A549 (cell line): ENCODE data around the gene SLC6A18. TPM values are rescaled to one million over a fixed set of nuclear protein-coding genes. Genes with fewer than 3 reads are reported as not detected.

ENCODE experiments used
- ATAC-seq, 2 experiments: fragments of 200-7000 bp in 1 of 2; fragments of >200 bp in 1 of 2; cut with Nextera tagmentation in 1 of 2; cut with Tn5 transposase in 1 of 2; 3 replicates each; pipeline versions ENCODE4 v1.8.0 to v1.9.1; 2018 to 2020; ENCODE audit warnings: mild to moderate bottlenecking in 1 of 2, moderate library complexity in 1 of 2
- CTCF ChIA-PET: fragments of 300-600 bp; sonication (Branson Sonifier 250); formaldehyde crosslinking; extraction: SDS; loops from one replicate; lab custom pipeline; 2021; ENCODE audit warnings: antibody characterized with exemption, inconsistent platforms; lab: Yijun Ruan, JAX
- POLR2A ChIA-PET: fragments of 350-600 bp; formaldehyde crosslinking; extraction: SDS; loops from one replicate; lab custom pipeline; 2021; ENCODE audit warnings: antibody characterized with exemption, inconsistent platforms; lab: Yijun Ruan, JAX
- DNase-seq, 2 experiments: peaks; one replicate each; pipeline versions ENCODE4 v3.0.0 to v3.0.0-alpha.2; 2011 to 2016; ENCODE audit warnings: low read depth in 1 of 2, low spot score in 1 of 2
- FAIRE-seq: peaks from 2 replicates; lab custom pipeline; 2011; peaks lifted over from hg19 to GRCh38; lab: Jason Lieb, UNC
- H3K27ac ChIP-seq, 2 experiments: fragments of >200 bp; sonication (Bioruptor Twin); formaldehyde crosslinking; 3 replicates each; pipeline ENCODE4 v1.5.1; 2016 to 2017
- H3K4me1 ChIP-seq: fragments of >200 bp; sonication (Bioruptor Twin); formaldehyde crosslinking; 3 replicates; pipeline ENCODE4 v1.6.1; 2016
- H3K4me2 ChIP-seq: fragments of >200 bp; sonication (Bioruptor Twin); formaldehyde crosslinking; 3 replicates; pipeline ENCODE4 v1.6.1; 2016
- H3K4me3 ChIP-seq: fragments of >200 bp; sonication (Bioruptor Twin); formaldehyde crosslinking; 3 replicates; pipeline ENCODE4 v1.5.1; 2016
- H3K9me3 ChIP-seq: fragments of >200 bp; sonication (Bioruptor Twin); formaldehyde crosslinking; 3 replicates; pipeline ENCODE4 v1.6.1; 2016
- CBX2 ChIP-seq: fragments of 200-600 bp; sonication (generic); IDR thresholded peaks from 2 replicates; pipeline ENCODE4 v1.6.1; 2016; ENCODE audit warnings: low read depth, mild to moderate bottlenecking, borderline replicate concordance
- CBX8 ChIP-seq: fragments of 200-600 bp; sonication (generic); IDR thresholded peaks from 2 replicates; pipeline ENCODE4 v1.6.1; 2016
- CEBPB ChIP-seq, 2 experiments: fragments of >200 bp in 1 of 2; sonication (Bioruptor Twin) in 1 of 2; formaldehyde crosslinking in 1 of 2; IDR thresholded peaks; 2 replicates each; pipeline ENCODE4 v1.6.1; 2012 to 2016
- EHMT2 ChIP-seq: fragments of 200-600 bp; sonication (generic); IDR thresholded peaks from 2 replicates; pipeline ENCODE4 v1.6.1; 2016; ENCODE audit warnings: antibody characterized with exemption, low read depth, mild to moderate bottlenecking, moderate library complexity
- FOSB ChIP-seq: fragments of 250-450 bp; sonication (Bioruptor Pico); IDR thresholded peaks from 2 replicates; pipeline ENCODE4 v1.5.0; 2020; ENCODE audit warnings: mild to moderate bottlenecking, moderate library complexity
- FOSL2 ChIP-seq, 2 experiments: fragments of 450-650 bp in 1 of 2; fragments of >200 bp in 1 of 2; sonication (Bioruptor Twin) in 1 of 2; formaldehyde crosslinking; IDR thresholded peaks; 2 replicates each; pipeline versions ENCODE4 v1.5.0 to v1.6.1; 2016 to 2020; ENCODE audit warnings: mild to moderate bottlenecking in 1 of 2, moderate library complexity in 1 of 2
- HOXB5 ChIP-seq: fragments of 250-450 bp; sonication (Bioruptor Pico); IDR thresholded peaks from 2 replicates; pipeline ENCODE4 v1.5.0; 2020; ENCODE audit warnings: mild to moderate bottlenecking, moderate library complexity
- MAZ ChIP-seq: fragments of 150-350 bp; IDR thresholded peaks from 2 replicates; pipeline ENCODE4 v1.6.1; 2014; ENCODE audit warnings: antibody characterized with exemption, low read depth, low read length, borderline replicate concordance
- NR3C1 ChIP-seq: fragments of >200 bp; sonication (Bioruptor Twin); formaldehyde crosslinking; IDR thresholded peaks from 3 replicates; pipeline ENCODE4 v1.6.1; 2017
- PHF8 ChIP-seq: fragments of 200-600 bp; sonication (generic); IDR thresholded peaks from 2 replicates; pipeline ENCODE4 v1.6.1; 2016; ENCODE audit warnings: low read depth, mild to moderate bottlenecking, antibody characterized with exemption, moderate library complexity, borderline replicate concordance
- POLR2AphosphoS2 ChIP-seq: conservative IDR thresholded peaks from 2 replicates; pipeline ENCODE4 v1.6.1; 2012; ENCODE audit warnings: low read length, improper control_type of control experiment, inconsistent platforms
- SMC3 ChIP-seq: fragments of >200 bp; sonication (Bioruptor Twin); formaldehyde crosslinking; IDR thresholded peaks from 3 replicates; pipeline ENCODE4 v1.6.1; 2018; ENCODE audit warnings: inconsistent platforms
- ZFP36 ChIP-seq: fragments of 450-650 bp; IDR thresholded peaks from 2 replicates; pipeline ENCODE4 v1.6.1; 2014; ENCODE audit warnings: borderline replicate concordance; ENCODE audit not compliant: partially characterized antibody
- WGBS: methylation state at CpG from one replicate; pipeline ENCODE4 v1.1.6; 2017; ENCODE audit errors: missing lambda C conversion rate; 5-methylcytosine and 5-hydroxymethylcytosine counted together
- polyA plus RNA-seq, 4 experiments: library from polyadenylated mRNA; depleted of rRNA in 3 of 4; stranded (reverse); fragments of >200 nt; fragmentation: RNase III in 1 of 4; extraction: RNeasy Plus Mini Kit Qiagen cat#74134 plus additional on column Dnase treatment in 1 of 4; gene quantifications; 2 replicates in 3 of 4; 3 replicates in 1 of 4; pipeline ENCODE4 v1.2.3, GENCODE V29; 2011 to 2017
- TF ChIP-seq, protein P1 (sequence below): fragments of >200 bp; sonication (Bioruptor Twin); formaldehyde crosslinking; IDR thresholded peaks from 2 replicates; pipeline ENCODE4 v1.6.1; 2016
- TF ChIP-seq, protein P2 (sequence below): fragments of >200 bp; sonication (Bioruptor Twin); formaldehyde crosslinking; IDR thresholded peaks from 3 replicates; pipeline ENCODE4 v1.6.1; 2016
- TF ChIP-seq, protein P3 (sequence below): fragments of 150-350 bp; IDR thresholded peaks from 2 replicates; pipeline ENCODE4 v1.6.1; 2014; ENCODE audit warnings: low read depth, mild to moderate bottlenecking, low read length
- TF ChIP-seq, protein P4 (sequence below): fragments of 250-450 bp; sonication (Bioruptor Pico); IDR thresholded peaks from 2 replicates; pipeline ENCODE4 v1.5.0; 2021; ENCODE audit warnings: mild to moderate bottlenecking, moderate library complexity, borderline replicate concordance

The SLC6A18 gene
- polyA plus RNA-seq, 2 of the 4 experiments (the other 2 are of a cell fraction) = not detected

DNA sequence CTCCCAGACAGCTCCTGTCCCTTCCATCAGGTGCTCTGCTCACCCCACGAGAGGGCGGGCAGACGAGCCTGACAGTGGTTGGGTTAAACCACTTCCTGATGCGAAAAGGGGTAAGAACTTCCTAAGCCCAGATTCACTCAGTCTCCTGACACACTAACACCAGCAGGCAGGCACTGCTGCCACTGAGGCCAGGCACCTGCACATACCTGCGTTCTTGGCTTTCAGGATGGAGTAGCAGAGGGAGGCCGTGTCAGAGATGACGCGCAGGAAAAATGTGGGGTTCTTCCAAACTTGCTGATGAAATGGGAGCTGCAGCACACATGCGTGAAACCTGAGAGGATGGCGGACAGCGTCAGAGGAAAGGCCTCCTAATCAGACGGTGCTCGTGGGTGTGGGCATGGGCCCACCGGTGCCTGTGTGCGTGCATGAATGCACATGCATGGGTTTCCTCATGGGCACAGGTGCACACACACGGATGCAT is 29.9 kb downstream of the SLC6A18 start:
- ChIA-PET POLR2A (no interaction called here), CTCF (interaction anchor here (0.7 to 1.8 kb wide), 3 partner anchors 60 to 125 kb away, joined by 3 to 4 read pairs (median 3); no protein-coding TSS in a partner anchor)
- ATAC-seq = no peak; a peak in 1 of 6 replicates
- no peaks in the 10 kb centered on the region for H3K9me3 ChIP-seq
- TF ChIP-seq HOXB5 (CRISPR knock-in tag) = no peak
- no peak for TF ChIP-seq FOSB (CRISPR knock-in tag)
- no peak for TF ChIP-seq NR3C1
- TF ChIP-seq ZFP36 = no peak
- TF ChIP-seq PHF8 = no peak
- no peaks in the 10 kb centered on the region for H3K4me1 ChIP-seq
- WGBS = 88% methylated on average over 16 of the region's 16 CpGs
- no peak overlapping the region for H3K4me2 ChIP-seq
- DNase-seq = no peak
- H3K27ac ChIP-seq = no peak overlapping the region
- no peak overlapping the region for H3K4me3 ChIP-seq
- no peak for FAIRE-seq

DNA sequence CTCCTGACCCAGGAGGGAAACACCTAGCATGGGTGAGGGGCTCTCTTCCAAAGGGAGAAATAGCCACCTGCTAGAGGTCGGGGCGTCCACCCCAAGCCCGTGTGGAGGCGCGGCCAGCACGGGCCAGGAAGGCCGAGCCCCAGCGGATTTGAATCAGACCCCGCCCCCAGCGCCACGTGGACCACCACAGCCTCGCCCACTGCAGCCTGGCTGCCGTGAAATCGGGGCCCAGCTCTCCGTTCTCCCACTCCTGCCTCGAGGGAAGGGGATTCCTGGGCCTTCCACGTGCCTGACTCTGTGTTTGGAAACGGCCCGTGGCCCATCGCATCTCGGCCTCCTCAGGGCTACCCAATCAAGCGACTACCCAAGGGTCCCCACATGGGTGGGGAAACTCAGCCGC is 31.6 kb downstream of the SLC6A18 start:
- TF ChIP-seq CEBPB (IDR thresholded peaks at IDR 0.05) (no peak), POLR2AphosphoS2 (no peak), EHMT2 (no peak), SMC3 (no peak), CBX2 (no peak), MAZ (no peak), FOSL2 (IDR thresholded peaks at IDR 0.05) (no peak), FOSL2 (CRISPR knock-in tag; IDR thresholded peaks at IDR 0.05) (no peak), CBX8 (no peak)
- TF ChIP-seq, protein P1, sequence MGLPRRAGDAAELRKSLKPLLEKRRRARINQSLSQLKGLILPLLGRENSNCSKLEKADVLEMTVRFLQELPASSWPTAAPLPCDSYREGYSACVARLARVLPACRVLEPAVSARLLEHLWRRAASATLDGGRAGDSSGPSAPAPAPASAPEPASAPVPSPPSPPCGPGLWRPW = no peak
- TF ChIP-seq, protein P2, sequence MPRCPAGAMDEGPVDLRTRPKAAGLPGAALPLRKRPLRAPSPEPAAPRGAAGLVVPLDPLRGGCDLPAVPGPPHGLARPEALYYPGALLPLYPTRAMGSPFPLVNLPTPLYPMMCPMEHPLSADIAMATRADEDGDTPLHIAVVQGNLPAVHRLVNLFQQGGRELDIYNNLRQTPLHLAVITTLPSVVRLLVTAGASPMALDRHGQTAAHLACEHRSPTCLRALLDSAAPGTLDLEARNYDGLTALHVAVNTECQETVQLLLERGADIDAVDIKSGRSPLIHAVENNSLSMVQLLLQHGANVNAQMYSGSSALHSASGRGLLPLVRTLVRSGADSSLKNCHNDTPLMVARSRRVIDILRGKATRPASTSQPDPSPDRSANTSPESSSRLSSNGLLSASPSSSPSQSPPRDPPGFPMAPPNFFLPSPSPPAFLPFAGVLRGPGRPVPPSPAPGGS = no peak
- TF ChIP-seq, protein P3, sequence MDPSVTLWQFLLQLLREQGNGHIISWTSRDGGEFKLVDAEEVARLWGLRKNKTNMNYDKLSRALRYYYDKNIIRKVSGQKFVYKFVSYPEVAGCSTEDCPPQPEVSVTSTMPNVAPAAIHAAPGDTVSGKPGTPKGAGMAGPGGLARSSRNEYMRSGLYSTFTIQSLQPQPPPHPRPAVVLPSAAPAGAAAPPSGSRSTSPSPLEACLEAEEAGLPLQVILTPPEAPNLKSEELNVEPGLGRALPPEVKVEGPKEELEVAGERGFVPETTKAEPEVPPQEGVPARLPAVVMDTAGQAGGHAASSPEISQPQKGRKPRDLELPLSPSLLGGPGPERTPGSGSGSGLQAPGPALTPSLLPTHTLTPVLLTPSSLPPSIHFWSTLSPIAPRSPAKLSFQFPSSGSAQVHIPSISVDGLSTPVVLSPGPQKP = no peak
- TF ChIP-seq, protein P4, sequence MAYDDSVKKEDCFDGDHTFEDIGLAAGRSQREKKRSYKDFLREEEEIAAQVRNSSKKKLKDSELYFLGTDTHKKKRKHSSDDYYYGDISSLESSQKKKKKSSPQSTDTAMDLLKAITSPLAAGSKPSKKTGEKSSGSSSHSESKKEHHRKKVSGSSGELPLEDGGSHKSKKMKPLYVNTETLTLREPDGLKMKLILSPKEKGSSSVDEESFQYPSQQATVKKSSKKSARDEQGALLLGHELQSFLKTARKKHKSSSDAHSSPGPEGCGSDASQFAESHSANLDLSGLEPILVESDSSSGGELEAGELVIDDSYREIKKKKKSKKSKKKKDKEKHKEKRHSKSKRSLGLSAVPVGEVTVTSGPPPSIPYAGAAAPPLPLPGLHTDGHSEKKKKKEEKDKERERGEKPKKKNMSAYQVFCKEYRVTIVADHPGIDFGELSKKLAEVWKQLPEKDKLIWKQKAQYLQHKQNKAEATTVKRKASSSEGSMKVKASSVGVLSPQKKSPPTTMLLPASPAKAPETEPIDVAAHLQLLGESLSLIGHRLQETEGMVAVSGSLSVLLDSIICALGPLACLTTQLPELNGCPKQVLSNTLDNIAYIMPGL (CRISPR knock-in tag) = no peak
- TF ChIP-seq, all 56 proteins: peak for 0
- POLR2A ChIA-PET = no interaction called here
- ATAC-seq = no peak
- H3K9me3 ChIP-seq = no peaks in the 10 kb centered on the region
- CTCF ChIA-PET = interaction anchor here (1.5 kb wide), 1 partner anchor 82 kb away, joined by 3 read pairs; no protein-coding TSS in a partner anchor
- no peak for FAIRE-seq
- no peak for DNase-seq
- 87% methylated on average over 18 of the region's 23 CpGs for WGBS
- H3K27ac ChIP-seq = no peak overlapping the region
- no peaks in the 10 kb centered on the region for H3K4me1 ChIP-seq
- H3K4me3 ChIP-seq = no peak overlapping the region
- H3K4me2 ChIP-seq = no peak overlapping the region

DNA sequence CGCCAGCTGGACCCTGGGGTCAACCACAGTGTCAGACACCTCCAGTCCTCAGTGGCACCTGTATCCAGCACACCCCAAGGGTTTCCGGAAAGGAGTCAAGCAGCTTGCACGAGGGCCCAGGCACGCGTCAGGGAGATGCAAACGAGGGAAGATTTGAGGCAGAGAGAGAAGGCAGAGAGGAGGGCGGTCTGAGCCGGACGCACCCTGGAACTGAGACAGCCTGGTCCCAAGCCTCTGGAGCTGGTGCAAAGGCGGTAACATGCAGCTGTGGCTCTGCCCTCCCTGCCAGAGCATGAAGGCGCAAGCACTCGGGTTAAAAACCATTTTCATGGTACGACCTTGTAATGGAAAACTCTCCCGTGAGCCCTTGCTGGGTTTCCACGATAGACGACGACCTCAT is 32.2 kb downstream of the SLC6A18 start:
- no peak for TF ChIP-seq CEBPB (IDR thresholded peaks at IDR 0.05)
- TF ChIP-seq, all 56 proteins: peak for 0
- no peak overlapping the region for H3K4me3 ChIP-seq
- H3K4me1 ChIP-seq = no peaks in the 10 kb centered on the region
- no peak overlapping the region for H3K27ac ChIP-seq
- no peak for ATAC-seq
- H3K9me3 ChIP-seq = no peaks in the 10 kb centered on the region
- no peak for DNase-seq
- ChIA-PET CTCF (no interaction called here), POLR2A (no interaction called here)
- WGBS = 90% methylated on average over 17 of the region's 17 CpGs
- no peak for FAIRE-seq
- H3K4me2 ChIP-seq = no peak overlapping the region
